K562 (cell line): Measurements from ENCODE around the gene DUSP19. TPM values are rescaled to one million over a fixed set of nuclear protein-coding genes. Genes with fewer than 3 reads are reported as not detected.

ENCODE experiments used
- ATAC-seq: fragments of 200-7000 bp; cut with Tn5 transposase; 3 replicates; pipeline ENCODE4 v1.9.1; 2020; ENCODE audit warnings: moderate library complexity
- BruUV-seq: library from RNA; stranded (reverse); fragments of 400-500 nt; replicated peaks from 2 replicates; lab custom pipeline; 2021; lab: Mats Ljungman, UMichigan
- CTCF ChIA-PET: fragments of 300-600 bp; formaldehyde crosslinking; extraction: SDS; loops from one replicate; lab custom pipeline; 2021; ENCODE audit warnings: low intra/inter-chr PET ratio; lab: Yijun Ruan, JAX
- POLR2A ChIA-PET: fragments of 300-600, 350-650 bp; sonication (Branson Sonifier 250); formaldehyde crosslinking; extraction: SDS; loops from one replicate; lab custom pipeline; 2021; ENCODE audit warnings: antibody characterized with exemption, inconsistent platforms; lab: Yijun Ruan, JAX
- DNase-seq, 4 experiments: peaks; one replicate each; pipeline versions ENCODE4 v3.0.0 to v3.0.0-alpha.2; 2011 to 2018; ENCODE audit warnings: low spot score in 3 of 4, mixed read lengths in 3 of 4; ENCODE audit errors: extremely low read depth in 1 of 4
- FAIRE-seq: peaks from 2 replicates; lab custom pipeline; 2011; peaks lifted over from hg19 to GRCh38; lab: Jason Lieb, UNC
- H2AFZ ChIP-seq: 2 replicates; pipeline ENCODE4 v1.6.0; 2011; ENCODE audit warnings: low read depth, low read length, control low read depth, inconsistent platforms
- H3K27ac ChIP-seq: fragments of 200-600 bp; 3 replicates; pipeline ENCODE4 v1.8.0; 2011; ENCODE audit warnings: low read depth, mild to moderate bottlenecking, control low read depth, inconsistent platforms, low read length, moderate library complexity, mixed read lengths; ENCODE audit errors: extremely low read depth
- H3K27me3 ChIP-seq, 2 experiments: fragments of 300-600 bp in 1 of 2; 2 replicates in 1 of 2; 3 replicates in 1 of 2; pipeline versions ENCODE4 v1.6.0 to v1.8.0; 2011; ENCODE audit warnings: inconsistent platforms in 2 of 2, low read length in 2 of 2, mild to moderate bottlenecking in 1 of 2, mixed read lengths in 1 of 2, moderate library complexity in 1 of 2; ENCODE audit not compliant: control insufficient read depth in 2 of 2, insufficient read depth in 2 of 2
- H3K36me3 ChIP-seq: fragments of 300-600 bp; 3 replicates; pipeline ENCODE4 v1.8.0; 2011; ENCODE audit warnings: mild to moderate bottlenecking, low read length, inconsistent platforms; ENCODE audit not compliant: control insufficient read depth, insufficient read depth
- H3K4me1 ChIP-seq, 2 experiments: fragments of 200-600 bp in 1 of 2; replicated peaks in 1 of 2; 2 replicates in 1 of 2; 3 replicates in 1 of 2; pipeline versions ENCODE4 v1.5.1 to v1.8.0; 2011; ENCODE audit warnings: inconsistent platforms in 2 of 2, low read length in 2 of 2, mild to moderate bottlenecking in 1 of 2, mixed read lengths in 1 of 2, moderate library complexity in 1 of 2; ENCODE audit not compliant: control insufficient read depth in 2 of 2, insufficient read depth in 2 of 2
- H3K4me2 ChIP-seq: 2 replicates; pipeline ENCODE4 v1.6.1; 2011; ENCODE audit warnings: low read length, control low read depth, inconsistent platforms, mixed read lengths; ENCODE audit not compliant: insufficient read depth
- H3K4me3 ChIP-seq: fragments of 200-600 bp; sonication (generic), shearing (Covaris generic); 2 replicates; pipeline ENCODE4 v1.5.1; 2016; ENCODE audit warnings: control low read depth, inconsistent platforms
- H3K79me2 ChIP-seq: fragments of 200-600 bp; 3 replicates; pipeline ENCODE4 v1.8.0; 2011; ENCODE audit warnings: low read length, inconsistent platforms; ENCODE audit not compliant: control insufficient read depth, insufficient read depth
- H3K9ac ChIP-seq, 2 experiments: 2 replicates each; pipeline versions ENCODE4 v1.6.0 to v1.6.1; 2011; ENCODE audit warnings: low read depth in 2 of 2, low read length in 2 of 2, control low read depth in 1 of 2, inconsistent platforms in 1 of 2, mild to moderate bottlenecking in 1 of 2, mixed read lengths in 1 of 2; ENCODE audit not compliant: insufficient read depth in 1 of 2
- H3K9me1 ChIP-seq: one replicate; pipeline ENCODE4 v1.6.0; 2011; ENCODE audit warnings: inconsistent platforms, mild to moderate bottlenecking, low read length, moderate library complexity; ENCODE audit not compliant: control insufficient read depth, insufficient read depth
- H3K9me3 ChIP-seq: replicated peaks from 2 replicates; pipeline ENCODE4 v1.5.1; 2011; ENCODE audit warnings: low read depth, low read length, inconsistent platforms; ENCODE audit not compliant: control insufficient read depth, insufficient read depth
- H4K20me1 ChIP-seq: replicated peaks from 2 replicates; pipeline ENCODE4 v1.6.1; 2011; ENCODE audit warnings: low read length, inconsistent platforms, mixed read lengths; ENCODE audit not compliant: control insufficient read depth, insufficient read depth
- FOXK2 ChIP-seq, 2 experiments: fragments of 450-650 bp; IDR thresholded peaks in 1 of 2; conservative IDR thresholded peaks in 1 of 2; 2 replicates each; pipeline ENCODE4 v1.6.1; 2016; ENCODE audit warnings: low read depth in 2 of 2, mild to moderate bottlenecking in 1 of 2
- PML ChIP-seq: IDR thresholded peaks from 2 replicates; pipeline ENCODE4 v1.6.1; 2012; ENCODE audit warnings: low read length, inconsistent platforms
- ZNF79 ChIP-seq: fragments of 250-450 bp; sonication (Bioruptor Pico); IDR thresholded peaks from 2 replicates; pipeline ENCODE4 v1.4.0; 2020; ENCODE audit warnings: low read depth, mild to moderate bottlenecking, moderate library complexity
- WGBS: fragments of 100-300 bp; shearing (Covaris generic); methylation state at CpG from one replicate; pipeline ENCODE4 v1.1.6; 2016; ENCODE audit warnings: low coverage, mixed read lengths; ENCODE audit not compliant: insufficient coverage; ENCODE audit errors: missing lambda C conversion rate; 5-methylcytosine and 5-hydroxymethylcytosine counted together
- in situ Hi-C: fragments of 300-500 bp; cut with MboI; formaldehyde crosslinking; loops from 4 replicates; pipeline ENCODE4 v1.15.0; 2018; ENCODE audit warnings: inconsistent platforms, mixed read lengths
- intact Hi-C: fragments of 100-400 bp; cut with micrococcal nuclease; formaldehyde crosslinking; loops from 2 replicates; pipeline ENCODE4 v1.14.2; 2022
- polyA plus RNA-seq, 8 experiments: library from polyadenylated mRNA; depleted of rRNA in 4 of 8; stranded (reverse) in 5 of 8; unstranded in 3 of 8; fragments of >200 nt; fragmentation: Nextera tagmentation in 2 of 8; fragmentation: Illumina TruSeq in 1 of 8; extraction: Ambion mirVana in 2 of 8; extraction: Trizol in 1 of 8; gene quantifications; 2 replicates each; pipeline versions ENCODE4 v1.2.1 to v1.2.3, GENCODE V29; 2011 to 2014; ENCODE audit warnings: inconsistent platforms in 1 of 8, missing spikeins in 1 of 8
- total RNA-seq, 7 experiments: library from RNA; depleted of rRNA in 6 of 7; stranded (reverse); fragments of >200 nt in 6 of 7; fragmentation: Illumina TruSeq in 2 of 7; extraction: Trizol in 2 of 7; gene quantifications; 2 replicates each; pipeline versions ENCODE4 v1.2.1 to v1.2.3, GENCODE V29; 2011 to 2021; ENCODE audit warnings: low replicate concordance in 1 of 7
- TF ChIP-seq, protein P1 (sequence below): fragments of 450-650 bp; IDR thresholded peaks from 2 replicates; pipeline ENCODE4 v1.6.1; 2016; ENCODE audit warnings: low read depth
- TF ChIP-seq, protein P2 (sequence below), 2 experiments: fragments of 150-350 bp in 1 of 2; IDR thresholded peaks; 2 replicates each; pipeline ENCODE4 v1.6.1; 2012 to 2016; ENCODE audit warnings: low read depth in 2 of 2, low read length in 2 of 2, mild to moderate bottlenecking in 1 of 2, moderate library complexity in 1 of 2

DUSP19 gene
- total and polyA plus RNA-seq, 9 of the 15 experiments (the other 6 are each of a cell fraction or from before 2014, with no cell fraction given): 1.6 to 6.3 (median 3.1) TPM

DNA sequence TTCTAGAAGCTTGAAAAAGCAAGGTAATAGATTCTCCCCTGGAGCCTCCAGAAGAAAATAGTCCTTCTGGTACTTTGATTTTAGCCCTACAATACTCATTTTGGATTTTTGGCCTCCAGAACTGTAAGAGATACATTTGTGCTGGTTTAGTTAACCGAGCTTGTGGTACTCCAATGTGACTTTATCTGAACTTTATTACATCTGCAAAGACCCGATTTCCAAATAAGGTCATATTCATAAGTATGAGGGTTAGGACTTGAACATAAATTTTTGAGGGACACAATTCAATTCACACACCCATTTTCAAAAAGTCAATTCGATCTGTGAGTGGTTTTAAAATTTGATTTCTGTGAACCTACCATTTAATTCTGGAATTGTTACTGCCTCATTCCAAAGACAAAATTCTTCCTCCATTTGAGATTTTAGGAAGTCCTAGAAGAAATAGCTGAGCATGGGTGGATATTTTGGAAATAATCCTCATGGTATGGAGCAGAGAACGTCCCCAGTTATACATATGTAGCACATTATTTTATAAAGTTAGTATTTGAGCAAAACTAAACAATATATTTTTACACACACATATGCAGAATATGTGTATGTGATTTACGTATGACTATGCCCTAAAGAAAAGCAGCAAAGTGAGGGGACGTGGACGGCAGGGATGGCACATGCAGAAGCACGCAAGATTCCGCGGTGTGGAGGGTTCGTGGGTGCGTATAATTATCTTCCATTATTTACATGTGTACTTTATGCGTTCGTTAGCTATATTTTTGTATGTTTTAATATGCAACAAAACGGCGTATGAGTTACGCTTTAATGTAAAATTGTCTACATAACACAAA is 44.8 kb downstream of the DUSP19 start:
- FAIRE-seq (no peak), DNase-seq (no peak), ATAC-seq (no peak)
- Histone ChIP-seq H3K27ac (peak overlapping the region; percentile 89), H3K4me2 (peak overlapping the region; percentile 91), H3K4me3 (peak overlapping the region; percentile 54), H3K36me3 (peaks cover 4% of the 10 kb centered on the region; the same call in 1 of the 3 replicates), H3K9me1 (no peaks in the 10 kb centered on the region), H3K9me3 (no peaks in the 10 kb centered on the region), H2AFZ (peak overlapping the region; percentile 97), H3K79me2 (peaks cover 42% of the 10 kb centered on the region), H3K9ac (peak overlapping the region in 1 of 2 experiments; percentile 88; a peak in 2 of 4 replicates), H3K27me3 (no peaks in the 10 kb centered on the region), H3K4me1 (peaks cover 6 to 9% of the 10 kb centered on the region in 2 experiments; a peak in 2 of 5 replicates), H4K20me1 (no peaks in the 10 kb centered on the region)
- in situ Hi-C loops (no loop called here), intact Hi-C loops (no loop called here)
- CTCF ChIA-PET: no interaction called here
- BruUV-seq: TSS peak; percentile 85
- POLR2A ChIA-PET: interaction anchor here (0.6 to 2.1 kb wide), 6 partner anchors 9 to 541 kb away, joined by 3 to 6 read pairs (median 3); partner anchors contain the start of gene DUSP19
- WGBS: 47% methylated on average over 17 of the region's 17 CpGs
- TF ChIP-seq, protein P1, sequence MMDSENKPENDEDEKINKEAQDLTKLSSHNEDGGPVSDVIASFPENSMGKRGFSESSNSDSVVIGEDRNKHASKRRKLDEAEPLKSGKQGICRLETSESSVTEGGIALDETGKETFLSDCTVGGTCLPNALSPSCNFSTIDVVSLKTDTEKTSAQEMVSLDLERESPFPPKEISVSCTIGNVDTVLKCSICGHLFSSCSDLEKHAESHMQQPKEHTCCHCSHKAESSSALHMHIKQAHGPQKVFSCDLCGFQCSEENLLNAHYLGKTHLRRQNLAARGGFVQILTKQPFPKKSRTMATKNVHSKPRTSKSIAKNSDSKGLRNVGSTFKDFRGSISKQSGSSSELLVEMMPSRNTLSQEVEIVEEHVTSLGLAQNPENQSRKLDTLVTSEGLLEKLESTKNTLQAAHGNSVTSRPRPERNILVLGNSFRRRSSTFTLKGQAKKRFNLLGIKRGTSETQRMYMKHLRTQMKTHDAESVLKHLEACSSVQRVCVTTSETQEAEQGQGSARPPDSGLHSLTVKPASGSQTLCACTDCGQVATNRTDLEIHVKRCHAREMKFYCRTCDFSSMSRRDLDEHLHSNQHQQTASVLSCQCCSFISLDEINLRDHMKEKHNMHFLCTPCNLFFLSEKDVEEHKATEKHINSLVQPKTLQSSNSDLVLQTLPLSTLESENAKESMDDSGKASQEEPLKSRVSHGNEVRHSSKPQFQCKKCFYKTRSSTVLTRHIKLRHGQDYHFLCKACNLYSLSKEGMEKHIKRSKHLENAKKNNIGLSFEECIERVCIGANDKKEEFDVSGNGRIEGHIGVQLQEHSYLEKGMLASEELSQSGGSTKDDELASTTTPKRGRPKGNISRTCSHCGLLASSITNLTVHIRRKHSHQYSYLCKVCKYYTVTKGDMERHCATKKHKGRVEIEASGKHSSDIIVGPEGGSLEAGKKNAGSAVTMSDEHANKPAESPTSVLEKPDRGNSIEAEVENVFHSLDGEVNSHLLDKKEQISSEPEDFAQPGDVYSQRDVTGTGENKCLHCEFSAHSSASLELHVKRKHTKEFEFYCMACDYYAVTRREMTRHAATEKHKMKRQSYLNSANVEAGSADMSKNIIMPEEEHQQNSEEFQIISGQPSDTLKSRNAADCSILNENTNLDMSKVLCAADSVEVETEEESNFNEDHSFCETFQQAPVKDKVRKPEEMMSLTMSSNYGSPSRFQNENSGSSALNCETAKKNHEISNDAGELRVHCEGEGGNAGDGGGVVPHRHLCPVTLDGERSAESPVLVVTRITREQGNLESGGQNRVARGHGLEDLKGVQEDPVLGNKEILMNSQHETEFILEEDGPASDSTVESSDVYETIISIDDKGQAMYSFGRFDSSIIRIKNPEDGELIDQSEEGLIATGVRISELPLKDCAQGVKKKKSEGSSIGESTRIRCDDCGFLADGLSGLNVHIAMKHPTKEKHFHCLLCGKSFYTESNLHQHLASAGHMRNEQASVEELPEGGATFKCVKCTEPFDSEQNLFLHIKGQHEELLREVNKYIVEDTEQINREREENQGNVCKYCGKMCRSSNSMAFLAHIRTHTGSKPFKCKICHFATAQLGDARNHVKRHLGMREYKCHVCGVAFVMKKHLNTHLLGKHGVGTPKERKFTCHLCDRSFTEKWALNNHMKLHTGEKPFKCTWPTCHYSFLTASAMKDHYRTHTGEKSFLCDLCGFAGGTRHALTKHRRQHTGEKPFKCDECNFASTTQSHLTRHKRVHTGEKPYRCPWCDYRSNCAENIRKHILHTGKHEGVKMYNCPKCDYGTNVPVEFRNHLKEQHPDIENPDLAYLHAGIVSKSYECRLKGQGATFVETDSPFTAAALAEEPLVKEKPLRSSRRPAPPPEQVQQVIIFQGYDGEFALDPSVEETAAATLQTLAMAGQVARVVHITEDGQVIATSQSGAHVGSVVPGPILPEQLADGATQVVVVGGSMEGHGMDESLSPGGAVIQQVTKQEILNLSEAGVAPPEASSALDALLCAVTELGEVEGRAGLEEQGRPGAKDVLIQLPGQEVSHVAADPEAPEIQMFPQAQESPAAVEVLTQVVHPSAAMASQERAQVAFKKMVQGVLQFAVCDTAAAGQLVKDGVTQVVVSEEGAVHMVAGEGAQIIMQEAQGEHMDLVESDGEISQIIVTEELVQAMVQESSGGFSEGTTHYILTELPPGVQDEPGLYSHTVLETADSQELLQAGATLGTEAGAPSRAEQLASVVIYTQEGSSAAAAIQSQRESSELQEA: no peak
- TF ChIP-seq FOXK2 (conservative IDR thresholded peaks at IDR 0.05 in 1 of 2, IDR thresholded peaks at IDR 0.05 in 1 of 2; ENCODE audit: low read depth in 2 of 2): 0 out of 4 replicates have a peak, but pooled peaks of 1 of the 2 experiments have one; percentile 8
- TF ChIP-seq, protein P2, sequence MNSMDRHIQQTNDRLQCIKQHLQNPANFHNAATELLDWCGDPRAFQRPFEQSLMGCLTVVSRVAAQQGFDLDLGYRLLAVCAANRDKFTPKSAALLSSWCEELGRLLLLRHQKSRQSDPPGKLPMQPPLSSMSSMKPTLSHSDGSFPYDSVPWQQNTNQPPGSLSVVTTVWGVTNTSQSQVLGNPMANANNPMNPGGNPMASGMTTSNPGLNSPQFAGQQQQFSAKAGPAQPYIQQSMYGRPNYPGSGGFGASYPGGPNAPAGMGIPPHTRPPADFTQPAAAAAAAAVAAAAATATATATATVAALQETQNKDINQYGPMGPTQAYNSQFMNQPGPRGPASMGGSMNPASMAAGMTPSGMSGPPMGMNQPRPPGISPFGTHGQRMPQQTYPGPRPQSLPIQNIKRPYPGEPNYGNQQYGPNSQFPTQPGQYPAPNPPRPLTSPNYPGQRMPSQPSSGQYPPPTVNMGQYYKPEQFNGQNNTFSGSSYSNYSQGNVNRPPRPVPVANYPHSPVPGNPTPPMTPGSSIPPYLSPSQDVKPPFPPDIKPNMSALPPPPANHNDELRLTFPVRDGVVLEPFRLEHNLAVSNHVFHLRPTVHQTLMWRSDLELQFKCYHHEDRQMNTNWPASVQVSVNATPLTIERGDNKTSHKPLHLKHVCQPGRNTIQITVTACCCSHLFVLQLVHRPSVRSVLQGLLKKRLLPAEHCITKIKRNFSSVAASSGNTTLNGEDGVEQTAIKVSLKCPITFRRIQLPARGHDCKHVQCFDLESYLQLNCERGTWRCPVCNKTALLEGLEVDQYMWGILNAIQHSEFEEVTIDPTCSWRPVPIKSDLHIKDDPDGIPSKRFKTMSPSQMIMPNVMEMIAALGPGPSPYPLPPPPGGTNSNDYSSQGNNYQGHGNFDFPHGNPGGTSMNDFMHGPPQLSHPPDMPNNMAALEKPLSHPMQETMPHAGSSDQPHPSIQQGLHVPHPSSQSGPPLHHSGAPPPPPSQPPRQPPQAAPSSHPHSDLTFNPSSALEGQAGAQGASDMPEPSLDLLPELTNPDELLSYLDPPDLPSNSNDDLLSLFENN (IDR thresholded peaks at IDR 0.05; ENCODE audit: low read depth in 2 of 2, low read length in 2 of 2): 0 out of 4 replicates have a peak, but pooled peaks of 1 of the 2 experiments have one; percentile 8
- no peak for TF ChIP-seq ZNF79 (CRISPR knock-in tag)
- TF ChIP-seq PML: no peak
